GM23248 (cell line): ENCODE data around the gene KIAA1614.

Experiments
- EZH2 ChIP-seq: fragments of 200-600 bp; sonication (generic); IDR thresholded peaks from 2 replicates; pipeline ENCODE4 v1.6.1; 2018; ENCODE audit warnings: antibody characterized with exemption, mild to moderate bottlenecking; ENCODE audit not compliant: insufficient read depth, poor library complexity, severe bottlenecking
- EZH2phosphoT487 ChIP-seq: fragments of 200-600 bp; sonication (generic); IDR thresholded peaks from 2 replicates; pipeline ENCODE4 v1.6.1; 2018; ENCODE audit warnings: antibody characterized with exemption, moderate library complexity, mild to moderate bottlenecking, low read depth; ENCODE audit not compliant: insufficient read depth

- TF ChIP-seq EZH2 (no peak), EZH2phosphoT487 (no peak)
Measured at GRCh38 chr1:180908074-180908765, 4.5 kb upstream of the KIAA1614 start.
